Activated CD4-positive, CD25-positive, alpha-beta regulatory T cell treated with anti-CD3 and anti-CD28 coated beads, Interleukin-2, amount 50 U/mL, for 72 hours (primary cell): ENCODE data around the gene SMIM24.

Experiments used
- DNase-seq: peaks from one replicate; pipeline ENCODE4 v3.0.0; 2021

SMIM24 gene

DNA sequence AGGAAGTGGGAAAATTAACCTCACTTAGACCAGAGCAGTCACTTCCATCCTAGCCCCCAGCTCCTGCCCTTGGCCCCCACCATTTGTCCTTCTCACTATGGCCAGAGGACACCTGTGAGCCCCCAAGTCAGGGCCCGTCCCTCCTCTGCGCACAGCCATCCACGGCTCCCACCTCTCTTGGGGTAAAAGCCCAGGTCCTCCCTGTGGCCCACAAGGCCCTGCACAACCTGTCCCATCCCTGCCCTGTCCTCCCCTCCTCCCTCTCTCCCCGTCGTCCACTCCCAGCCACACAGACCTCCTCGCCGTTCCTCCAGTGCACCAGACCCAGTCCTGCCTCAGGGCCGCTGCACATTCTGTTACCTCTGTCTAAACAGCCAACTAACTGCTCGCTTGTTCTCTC lies 53.9 kb downstream of the SMIM24 start:
- no peak for DNase-seq
